Activated CD4-positive, CD25-positive, alpha-beta regulatory T cell (primary cell): ENCODE results near the gene CNIH3.
"Not testable (repeated sequence)": the region's sequence is repeated elsewhere in the genome, so short reads cannot be mapped to it uniquely, and the experiment has no call there.

Source experiments
- DNase-seq, 4 experiments: peaks; one replicate each; lab custom pipeline; 2025; lab: John Stamatoyannopoulos, UW

The CNIH3 gene

DNA sequence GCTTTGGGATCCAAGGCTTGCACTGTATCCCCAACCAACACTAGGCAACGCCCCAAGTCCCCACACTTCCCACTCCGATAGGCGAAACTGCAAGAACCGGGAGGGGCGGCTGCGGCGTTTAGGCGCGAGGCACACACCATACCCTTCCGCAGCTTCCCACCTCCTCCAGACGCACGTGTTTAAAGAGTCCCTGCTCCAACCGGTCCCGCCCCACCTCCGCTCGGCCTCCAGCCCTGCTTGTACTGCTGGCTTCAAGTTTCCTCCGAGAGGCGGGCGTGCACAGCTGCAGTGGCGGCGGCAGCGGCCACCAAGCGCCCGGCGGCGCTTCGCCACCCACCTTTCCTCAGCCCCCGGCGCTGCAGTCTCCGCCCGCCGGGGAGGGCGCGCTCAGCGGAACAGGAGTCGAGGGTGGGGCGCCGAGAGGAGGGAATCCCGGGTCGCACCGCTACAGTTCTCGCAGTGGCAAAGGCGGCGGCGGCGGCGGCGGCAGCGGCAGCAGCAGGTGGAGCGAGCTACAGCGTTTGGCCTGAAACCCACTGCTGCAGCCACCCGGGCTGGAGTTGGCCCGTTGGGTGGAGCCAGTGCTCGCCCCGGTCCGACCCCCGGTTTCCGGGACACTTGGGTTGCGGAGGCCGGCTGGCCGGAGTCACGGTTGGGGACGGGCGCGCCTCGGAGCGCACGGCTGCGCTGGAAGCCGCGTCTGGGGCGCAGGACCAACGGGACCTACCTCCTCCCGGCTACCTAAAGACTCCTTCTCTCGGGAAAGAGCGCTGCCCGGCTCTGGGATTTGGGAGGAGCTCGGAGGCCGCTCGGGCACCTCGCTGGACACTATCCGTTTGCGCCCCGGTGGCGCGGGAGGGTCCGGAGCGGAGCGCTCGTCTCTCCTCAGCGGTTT, at the start of gene CNIH3:
Gene CNIH3, plus strand, starts transcription at position 457 of the 895 bp plus-strand sequence. CDS start 858 bp downstream, outside the sequence.
- DNase-seq: no peak

- not testable (repeated sequence) for DNase-seq
Observed at GRCh38 chr1:224566492-224566891, 49.6 kb upstream of the CNIH3 start.

GRCh38 chr1:224569276-224569675, 46.8 kb upstream of the CNIH3 start:
- no peak for DNase-seq

- not testable (repeated sequence) for DNase-seq
Observed at GRCh38 chr1:224571975-224572374, 44.1 kb upstream of the CNIH3 start.

DNA sequence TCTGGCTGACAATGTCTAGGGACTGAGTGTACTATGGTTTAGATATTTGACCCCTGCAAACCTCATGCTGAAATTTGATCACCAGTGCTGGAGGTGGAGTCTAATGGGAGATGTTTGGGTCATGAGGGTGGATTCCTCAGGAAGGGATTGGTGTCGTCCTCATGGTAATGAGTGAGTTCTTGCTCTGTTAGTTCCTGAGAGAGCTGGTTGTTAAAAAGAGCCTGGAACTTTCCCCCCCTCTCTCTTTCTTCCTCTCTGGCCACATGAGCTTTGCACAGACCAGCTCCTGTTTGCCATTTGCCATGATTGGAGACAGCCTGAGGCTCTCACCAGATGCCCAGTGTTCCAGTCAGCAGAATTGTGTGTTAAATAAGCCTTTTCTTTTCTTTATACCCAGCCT, 36.6 kb upstream of the CNIH3 start:
- no peak for DNase-seq

GRCh38 chr1:224580006-224580405, 36.1 kb upstream of the CNIH3 start:
- DNase-seq: no peak

DNA sequence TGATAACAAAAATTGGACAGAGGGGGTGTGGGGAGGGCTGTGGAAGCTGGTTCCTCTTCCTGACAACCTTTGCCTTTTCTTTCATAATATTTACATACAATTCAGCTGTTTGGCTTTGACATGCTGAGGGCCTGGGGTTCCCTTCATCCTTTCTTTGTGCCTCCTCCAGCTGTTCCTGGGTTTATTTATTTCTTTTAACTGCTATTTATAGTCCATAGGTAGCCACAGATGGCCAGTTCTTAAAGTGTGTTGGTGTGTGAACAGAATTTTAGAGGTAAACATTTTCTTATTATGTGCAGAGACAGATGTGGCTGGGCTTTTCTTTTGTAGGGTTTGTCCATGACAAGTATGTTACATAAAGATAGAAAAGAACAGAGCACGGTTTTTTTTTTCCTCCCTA, 34.1 kb upstream of the CNIH3 start:
- no peak for DNase-seq

- DNase-seq: no peak
Observed at GRCh38 chr1:224583774-224584173, 32.3 kb upstream of the CNIH3 start.

- DNase-seq: no peak
Observed at GRCh38 chr1:224585051-224585450, 31.1 kb upstream of the CNIH3 start.

- DNase-seq: no peak
Observed at GRCh38 chr1:224587051-224587450, 29.1 kb upstream of the CNIH3 start.

GRCh38 chr1:224588515-224588914, 27.6 kb upstream of the CNIH3 start:
- no peak for DNase-seq

GRCh38 chr1:224589006-224589405, 27.1 kb upstream of the CNIH3 start:
- DNase-seq: no peak

- DNase-seq: no peak
Observed at GRCh38 chr1:224591326-224591725, 24.8 kb upstream of the CNIH3 start.

DNA sequence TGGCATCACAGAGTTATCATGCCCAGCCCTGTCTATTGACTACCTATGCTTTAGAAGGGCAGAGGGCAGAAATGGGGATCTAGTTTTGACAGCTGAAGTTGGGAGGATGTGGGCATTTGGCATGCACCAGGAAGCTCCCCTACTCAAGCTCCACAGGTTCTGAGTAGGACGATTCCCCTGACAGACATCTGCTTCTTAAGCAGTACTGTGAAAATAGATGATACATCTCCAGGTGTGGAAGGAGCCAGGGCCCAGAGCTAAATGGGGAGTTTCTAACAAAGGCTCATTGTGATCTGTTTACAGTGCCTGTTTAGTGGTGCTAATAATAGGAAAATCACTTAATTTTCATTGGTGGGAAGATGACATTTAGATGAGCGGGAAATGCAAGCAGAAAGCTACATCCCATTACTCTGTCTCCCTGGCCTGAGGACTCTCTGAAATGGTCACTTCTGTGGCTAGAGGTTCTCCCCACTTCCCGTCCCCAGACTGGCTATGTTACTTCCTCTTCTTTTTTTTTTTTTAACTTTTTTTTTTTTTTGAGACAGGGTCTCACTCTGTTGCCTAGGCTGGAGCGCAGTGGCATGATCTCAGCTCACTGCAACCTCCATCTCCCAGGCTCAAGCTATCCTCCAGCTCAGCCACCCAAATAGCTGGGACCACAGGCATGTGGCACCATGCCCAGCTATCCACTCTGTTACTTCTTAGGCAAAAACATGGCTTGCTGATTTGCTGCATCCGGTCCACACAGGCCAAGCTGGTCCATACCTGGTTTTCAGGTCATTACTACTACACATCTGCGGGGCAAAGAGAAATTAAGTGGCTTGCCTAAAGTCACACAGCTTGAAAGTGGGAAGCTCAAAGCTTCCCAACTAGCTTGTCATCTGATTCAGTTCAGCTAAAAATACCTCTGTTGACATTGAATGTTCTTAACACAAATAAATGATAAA, 23.2 kb upstream of the CNIH3 start:
- no peak for DNase-seq

DNA sequence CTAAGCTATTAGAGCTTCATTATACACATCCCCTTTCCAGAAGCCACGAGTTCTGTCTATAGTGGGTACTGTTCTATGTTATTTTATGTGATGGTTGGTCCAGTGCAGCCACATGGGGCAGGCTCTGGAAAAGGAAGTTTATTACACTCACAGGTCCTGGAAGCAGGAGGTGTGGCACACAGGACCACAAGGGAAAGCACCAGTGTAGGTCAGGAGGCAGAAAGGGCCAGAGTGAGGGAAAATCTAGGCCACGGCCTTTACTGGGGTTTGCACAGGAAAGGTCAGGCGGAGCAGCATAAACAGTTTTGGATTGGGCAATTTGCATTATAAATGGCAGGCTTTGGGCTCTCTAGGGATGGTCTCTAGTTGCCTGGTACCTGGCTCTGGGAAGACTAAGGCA, 21.8 kb upstream of the CNIH3 start:
- DNase-seq: no peak

GRCh38 chr1:224594851-224595250, 21.3 kb upstream of the CNIH3 start:
- DNase-seq: no peak

GRCh38 chr1:224605482-224606181, 10.5 kb upstream of the CNIH3 start:
- DNase-seq: no peak

GRCh38 chr1:224607188-224608148, 8.6 kb upstream of the CNIH3 start:
- no peak for DNase-seq

- no peak for DNase-seq
Observed at GRCh38 chr1:224609333-224609732, 6.8 kb upstream of the CNIH3 start.

DNA sequence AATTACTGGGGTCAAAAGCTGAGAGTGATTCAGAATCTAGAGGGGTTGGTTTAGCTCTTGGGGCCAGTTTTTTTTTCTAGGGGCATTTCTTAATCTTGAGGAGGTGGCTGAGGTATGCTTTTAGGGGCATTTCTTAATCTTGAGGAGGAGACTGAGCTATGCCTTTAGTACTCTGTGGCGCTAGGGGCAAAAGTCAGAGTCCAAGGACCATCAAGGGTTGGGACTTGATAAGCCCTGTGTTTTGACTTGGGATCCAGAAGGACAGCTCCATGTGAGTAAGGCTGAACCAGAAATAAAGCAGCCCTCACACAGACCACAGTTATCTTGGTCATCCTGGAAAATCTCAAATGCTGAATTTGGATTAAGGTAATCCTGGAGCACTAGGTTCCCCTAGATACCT, 3.9 kb upstream of the CNIH3 start:
- no peak for DNase-seq

- DNase-seq: no peak
Observed at GRCh38 chr1:224613486-224613885, 2.6 kb upstream of the CNIH3 start.
